GM18861 (cell line): Measurements from ENCODE around the gene SDHA.

ENCODE experiments used
- ATAC-seq: cut with Tn5 transposase; IDR thresholded peaks from one replicate; pipeline ENCODE4 v1.9.1; 2021; ENCODE audit not compliant: unreplicated experiment

SDHA gene

DNA sequence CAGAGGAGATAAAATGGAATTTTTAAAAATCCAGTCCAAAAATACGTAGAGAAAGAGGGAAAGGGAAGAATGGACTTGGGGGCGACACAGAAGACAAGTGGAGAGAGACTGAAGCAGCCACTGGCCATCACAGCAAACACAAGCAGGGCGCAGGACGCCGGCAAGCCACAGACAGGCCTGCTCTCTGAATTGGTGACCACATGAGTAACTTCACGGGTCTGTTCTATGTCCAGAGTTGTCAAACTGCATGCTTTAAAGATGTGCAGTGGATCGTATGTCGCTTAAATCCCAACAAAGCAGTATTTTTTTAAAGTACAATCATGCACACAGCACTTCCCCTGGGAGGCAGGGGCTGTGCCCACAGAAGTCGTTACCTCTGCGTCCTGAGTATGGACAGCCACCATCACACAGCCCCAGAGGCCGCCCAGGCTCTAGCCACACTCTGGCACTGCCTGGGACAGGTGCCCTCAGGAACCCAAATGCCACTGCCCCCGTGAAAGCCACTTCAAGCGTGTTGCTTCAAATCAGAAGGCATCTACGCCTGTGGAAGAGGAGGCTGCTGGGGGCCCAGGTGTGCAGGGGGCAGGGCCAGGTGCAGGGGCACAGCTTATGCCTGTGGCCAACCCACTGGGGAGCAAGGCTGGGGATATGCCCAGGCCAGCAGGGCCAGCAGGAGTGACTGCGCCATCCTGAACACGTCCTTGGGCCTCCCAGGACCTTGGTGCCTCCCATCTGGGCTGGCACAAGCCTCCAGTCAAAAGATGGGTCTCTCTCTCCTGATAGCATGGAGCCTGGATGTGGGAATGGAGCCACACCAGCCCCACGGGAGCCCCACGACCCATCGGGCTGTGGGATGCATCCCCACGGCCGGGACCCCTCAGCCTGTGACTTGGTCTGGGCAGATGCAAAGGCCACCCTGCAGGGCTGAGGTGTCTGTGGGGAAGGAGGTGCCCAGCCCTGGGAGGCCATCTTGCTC, 32.7 kb upstream of the SDHA start:
- ATAC-seq: no peak

DNA sequence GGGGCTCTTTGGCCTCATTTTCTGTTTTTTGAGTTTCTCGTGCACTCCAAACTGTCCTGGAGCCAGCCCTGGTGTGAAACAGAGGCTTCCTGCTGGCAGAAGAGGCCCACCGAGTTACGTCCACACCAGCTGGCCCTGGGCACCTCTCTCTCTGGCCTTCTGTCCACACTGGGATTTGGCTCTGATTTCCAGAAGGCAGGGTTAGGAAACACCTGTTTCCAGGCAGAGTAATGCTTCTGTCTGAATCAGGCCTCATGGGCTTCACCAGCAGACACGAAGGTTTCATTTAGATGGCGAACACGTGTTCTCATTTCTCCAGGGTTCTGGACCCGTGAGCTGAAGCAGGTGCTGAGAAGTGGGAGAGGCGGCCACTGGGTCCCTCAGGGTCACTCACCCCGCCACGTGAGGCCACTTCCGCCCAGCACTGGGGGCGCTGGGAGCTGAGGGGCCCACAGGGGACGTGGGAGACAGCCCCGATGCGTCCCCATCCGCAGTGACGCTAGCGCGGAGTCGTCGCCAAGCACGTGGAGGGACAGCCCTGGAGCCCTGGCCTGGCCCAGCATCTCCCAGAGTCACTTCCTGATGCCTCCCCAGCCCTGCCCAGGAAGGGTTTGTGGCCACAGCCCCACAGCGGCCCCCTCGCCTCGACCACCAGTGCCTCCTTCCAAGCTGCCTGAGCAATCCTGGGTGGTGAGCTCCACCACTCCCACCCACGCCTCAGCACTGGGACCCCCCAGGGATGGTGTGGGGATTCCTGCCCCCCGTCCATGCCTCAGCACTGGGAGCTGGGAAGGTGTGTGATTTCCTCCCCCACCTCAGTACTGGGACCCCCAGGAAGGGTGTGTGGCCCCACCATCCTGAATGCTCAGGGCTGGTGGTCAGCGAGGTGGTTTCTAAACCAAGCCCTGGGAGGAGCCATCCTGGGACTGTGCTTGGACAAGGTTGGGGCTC, 31.8 kb upstream of the SDHA start:
- no peak for ATAC-seq

DNA sequence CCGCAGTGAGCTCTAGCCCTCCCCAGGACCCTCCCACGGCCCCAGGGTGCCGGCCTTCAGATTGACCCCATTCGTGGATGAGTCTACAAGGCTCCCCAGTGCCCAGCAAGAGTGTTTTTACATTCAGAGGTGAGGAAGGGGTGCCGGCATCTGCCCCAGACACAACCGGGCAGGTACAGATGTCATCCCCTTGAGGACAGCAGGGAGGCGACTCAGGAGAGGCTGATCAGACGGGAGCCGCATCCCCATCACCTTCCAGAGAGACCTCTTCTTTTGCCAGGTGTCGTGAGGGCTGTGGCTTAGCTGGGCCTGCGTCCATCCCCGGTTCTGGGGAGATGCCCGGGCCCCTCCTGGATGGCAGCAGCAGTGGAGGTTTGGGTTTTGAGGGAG, 31.1 kb upstream of the SDHA start:
- no peak for ATAC-seq

DNA sequence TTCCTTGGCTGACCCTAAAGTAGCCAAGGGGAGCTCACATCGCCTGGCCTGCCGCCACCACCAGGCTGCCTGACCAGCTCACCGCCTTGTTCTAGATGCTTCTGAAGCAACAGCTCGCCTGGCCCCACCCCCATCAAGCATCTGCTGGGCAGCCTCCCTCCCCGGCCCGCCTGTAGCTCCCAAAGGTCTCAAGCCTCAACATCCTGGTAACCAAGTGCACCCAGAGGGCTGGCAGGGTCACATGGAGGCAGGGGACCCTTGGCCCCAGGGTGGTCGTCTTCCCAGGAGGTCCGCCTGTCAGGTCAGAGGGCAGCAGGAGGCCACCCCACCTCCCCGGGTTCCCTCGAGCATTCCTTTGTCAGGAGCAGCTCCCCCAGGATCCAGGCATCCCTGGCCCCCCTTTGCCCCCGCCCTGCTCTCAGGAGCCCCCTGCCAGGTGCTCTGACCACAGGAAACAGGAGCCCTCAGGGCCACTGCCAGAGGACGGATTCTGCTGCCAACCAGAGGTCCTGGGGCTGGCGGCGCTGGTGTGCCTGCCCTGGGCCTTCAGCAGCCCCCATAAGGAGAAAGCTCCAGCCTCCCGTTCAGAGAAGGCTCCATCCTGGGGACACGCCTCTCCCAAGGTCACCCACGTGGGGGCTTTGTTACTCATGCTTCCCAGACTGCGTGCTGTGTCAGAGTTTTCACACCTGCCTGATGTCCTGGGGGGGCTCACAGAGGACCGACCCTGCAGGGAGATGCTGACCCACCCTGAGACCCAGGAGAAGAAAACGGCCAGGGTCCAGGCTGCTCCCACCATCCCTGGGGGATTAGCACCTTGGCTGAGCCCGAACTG, 30.3 kb upstream of the SDHA start:
- no peak for ATAC-seq

DNA sequence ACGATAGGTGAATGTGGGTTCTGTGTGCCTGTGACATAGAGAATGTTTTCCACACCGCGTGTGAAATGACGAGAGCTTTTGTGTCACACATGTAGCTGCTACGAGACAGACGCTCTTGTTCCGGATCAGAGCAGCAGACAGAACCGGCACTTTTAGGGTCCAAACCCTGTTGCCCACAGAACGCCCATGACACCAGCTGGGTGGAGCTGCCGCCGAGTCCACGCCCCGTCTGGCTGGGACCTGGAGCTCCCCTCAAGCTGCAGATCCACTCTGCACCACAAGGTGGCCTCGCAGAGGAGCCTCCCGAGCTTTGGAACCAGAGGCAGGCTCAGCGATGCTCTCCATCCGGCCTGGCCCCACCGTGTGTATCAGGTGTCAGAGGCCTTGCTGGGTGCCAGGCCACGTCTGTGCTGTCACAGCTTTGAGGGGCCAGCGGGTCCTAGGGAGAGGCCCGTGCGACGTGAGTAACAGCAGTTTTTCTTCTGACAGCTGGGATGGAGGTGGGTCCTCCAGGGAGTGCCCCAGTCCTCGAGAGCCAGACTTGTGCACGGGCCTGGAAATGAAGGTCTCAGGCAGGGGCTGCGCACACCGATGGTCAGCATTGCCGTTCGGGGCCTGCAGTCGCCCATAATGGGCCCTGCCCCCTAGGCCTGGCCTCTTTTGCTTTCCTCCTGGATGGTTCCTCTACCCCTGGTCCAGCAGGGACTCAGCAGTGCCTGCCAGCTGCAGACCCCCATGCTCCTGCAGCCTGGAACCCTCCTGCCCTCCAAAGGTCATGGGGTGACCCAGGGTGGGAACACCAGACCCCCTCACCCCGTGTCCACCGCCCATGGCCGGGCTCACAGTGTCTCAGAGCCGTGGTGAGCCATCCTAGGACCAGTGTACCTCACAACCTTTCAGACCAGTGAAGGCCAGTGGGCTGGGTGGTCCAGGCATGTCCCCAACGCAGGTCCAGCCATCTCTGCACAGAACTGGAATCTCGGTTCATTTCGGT, 29.3 kb upstream of the SDHA start:
- peak; percentile 89 for ATAC-seq

DNA sequence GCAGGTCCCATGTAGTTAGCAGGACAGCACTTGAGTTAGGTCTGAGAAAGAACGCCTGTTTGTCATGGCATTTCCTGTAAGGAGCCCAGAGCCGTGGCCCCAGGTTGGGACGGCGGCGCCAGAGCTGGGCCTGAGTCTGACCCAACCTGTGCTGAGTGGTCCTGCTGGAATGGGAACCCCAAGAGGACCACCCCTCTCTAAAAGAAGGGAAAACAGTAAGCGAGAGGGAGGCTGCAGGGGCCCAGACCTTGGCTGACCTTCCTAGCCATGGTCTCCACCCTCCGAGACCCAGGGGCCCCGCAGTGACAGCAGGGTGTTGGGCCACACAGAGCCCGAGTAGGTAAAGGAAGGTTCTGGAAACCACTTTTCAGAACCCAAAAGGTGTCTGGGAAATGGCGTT, 28.6 kb upstream of the SDHA start:
- ATAC-seq: no peak

DNA sequence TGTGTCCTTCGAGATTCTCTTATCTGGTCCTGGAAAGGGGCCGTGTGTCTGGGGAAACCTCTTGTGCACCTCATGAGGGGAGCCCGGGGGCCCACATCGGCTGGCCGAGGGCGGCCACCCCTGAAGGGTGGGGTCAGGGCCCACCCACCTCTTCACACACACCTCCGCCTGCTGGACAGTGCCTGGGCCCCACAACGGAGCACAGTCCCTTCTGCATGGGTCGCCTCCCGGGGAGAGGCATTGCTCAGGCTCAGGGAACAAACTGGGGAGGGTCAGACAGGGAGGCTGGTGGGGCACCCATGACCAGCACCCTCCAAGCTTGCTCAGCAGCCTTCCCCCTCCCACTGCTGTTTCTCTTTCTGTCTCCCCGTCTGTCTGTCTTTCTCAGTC, 28.1 kb upstream of the SDHA start:
- no peak for ATAC-seq

DNA sequence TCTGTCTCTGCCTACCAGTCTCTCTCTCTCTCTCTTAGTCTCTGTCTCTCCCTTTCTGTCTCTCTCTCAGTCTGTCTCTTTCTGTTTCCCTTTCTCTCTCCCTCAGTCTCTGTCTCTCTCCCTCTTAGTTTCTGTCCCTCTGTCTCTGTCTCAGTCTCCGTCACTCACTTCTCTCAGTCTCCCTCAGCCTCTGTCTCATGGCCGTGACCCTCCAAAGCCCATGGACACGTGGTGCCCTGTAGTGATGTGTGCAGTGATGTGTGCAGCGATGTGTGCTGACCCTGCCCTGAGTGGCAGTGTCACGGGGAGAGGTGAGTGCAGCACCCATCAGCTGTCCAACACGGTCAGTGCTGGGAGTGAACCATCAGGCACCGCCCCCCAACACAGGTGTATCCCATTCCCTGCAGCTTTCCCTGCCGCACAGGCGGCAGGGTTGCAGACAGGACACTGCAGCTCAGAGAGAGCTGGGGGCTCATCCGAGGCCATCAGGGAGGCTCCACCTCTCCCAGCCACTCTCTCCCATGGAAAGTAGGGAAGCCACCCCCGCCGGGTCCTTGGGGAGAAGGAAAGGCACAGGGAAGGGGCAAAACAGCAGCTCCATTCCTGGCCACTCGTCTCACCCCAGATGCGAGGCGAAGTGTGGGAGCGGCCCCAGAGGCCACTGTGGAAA, 27.6 kb upstream of the SDHA start:
- no peak for ATAC-seq

DNA sequence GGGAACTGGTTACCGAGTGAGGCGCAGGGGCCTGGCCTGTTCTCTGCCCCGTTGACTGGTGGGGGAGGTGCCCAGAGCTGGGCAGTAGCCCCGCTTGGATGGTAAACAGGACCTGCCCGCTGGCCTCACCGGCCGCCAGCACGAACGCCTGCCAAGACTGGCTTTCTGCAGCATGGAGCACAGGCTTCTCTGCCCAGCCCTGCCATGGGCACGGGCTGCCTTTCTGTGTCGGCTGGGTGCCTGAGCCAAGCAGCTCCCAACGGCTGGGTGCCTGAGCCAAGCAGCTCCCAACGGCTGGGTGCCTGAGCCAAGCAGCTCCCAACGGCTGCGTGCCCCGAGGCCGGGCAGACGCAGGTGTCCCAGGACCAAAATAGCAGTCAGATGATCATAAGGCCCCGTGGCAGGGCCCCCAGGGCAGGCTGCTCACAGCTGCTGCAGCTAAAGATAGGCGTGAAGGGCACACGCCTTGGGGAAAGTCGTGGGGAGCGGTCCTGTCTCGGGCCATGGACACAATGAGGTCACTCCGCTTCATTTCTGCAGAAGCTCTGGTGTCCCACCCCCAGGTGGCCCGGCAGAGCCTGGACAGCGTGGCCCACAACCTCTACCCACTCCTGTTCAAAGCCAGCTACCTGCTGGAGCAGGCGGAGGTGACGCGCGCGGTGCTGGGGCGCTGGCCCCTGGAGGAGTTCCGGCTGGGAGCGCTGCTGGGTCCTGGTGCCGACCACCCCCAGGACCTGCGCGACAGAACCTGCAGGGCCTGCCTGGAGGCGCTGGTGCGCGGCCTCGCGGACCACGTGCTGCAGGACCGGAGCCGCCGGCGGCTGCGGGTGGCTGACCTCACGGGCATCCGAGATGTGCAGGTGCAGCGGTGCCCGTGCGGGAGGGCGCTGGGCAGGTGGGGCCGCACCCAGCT, 26.8 kb upstream of the SDHA start, which contains the start of gene LRRC14B:
TSS of gene LRRC14B (plus strand) at position 460 of the 913 bp plus-strand sequence. CDS start at position 504, 44 bp downstream.
- no peak for ATAC-seq

DNA sequence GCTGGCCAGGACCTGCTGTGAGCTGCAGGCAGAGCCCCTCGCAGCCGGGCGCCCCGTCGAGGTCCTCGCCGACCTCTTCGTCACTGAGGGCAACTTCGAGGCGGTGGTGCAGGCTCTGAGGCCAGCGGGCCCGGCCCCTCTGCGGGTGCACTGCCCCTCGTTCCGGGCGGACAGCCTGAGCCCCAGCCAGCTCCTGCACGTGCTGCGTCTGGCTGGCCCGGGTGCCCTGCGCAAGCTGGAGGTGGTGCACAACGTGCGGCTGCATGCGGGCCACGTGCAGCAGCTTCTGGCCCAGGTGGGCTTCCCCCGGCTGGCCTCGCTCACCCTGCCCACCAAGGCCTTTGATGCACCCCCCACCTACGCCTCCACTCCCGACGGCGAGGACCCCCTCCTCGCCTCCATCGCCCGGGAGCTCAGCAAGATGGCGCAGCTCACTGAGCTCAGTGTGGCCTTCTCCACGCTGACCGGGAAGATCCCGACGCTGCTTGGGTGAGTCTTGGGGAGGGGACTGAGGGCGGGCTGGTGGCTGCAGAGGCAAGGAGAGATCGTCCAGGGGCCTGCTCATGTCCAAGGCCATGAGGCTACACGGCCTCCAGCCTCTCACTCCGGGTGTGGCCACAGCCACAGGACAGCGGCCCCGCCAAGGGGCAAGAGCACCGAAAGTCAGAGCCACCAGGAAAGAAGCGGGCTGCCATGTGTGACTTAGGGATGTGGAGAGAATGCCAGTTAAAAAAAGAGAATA, 26.0 kb upstream of the SDHA start:
- no peak for ATAC-seq

DNA sequence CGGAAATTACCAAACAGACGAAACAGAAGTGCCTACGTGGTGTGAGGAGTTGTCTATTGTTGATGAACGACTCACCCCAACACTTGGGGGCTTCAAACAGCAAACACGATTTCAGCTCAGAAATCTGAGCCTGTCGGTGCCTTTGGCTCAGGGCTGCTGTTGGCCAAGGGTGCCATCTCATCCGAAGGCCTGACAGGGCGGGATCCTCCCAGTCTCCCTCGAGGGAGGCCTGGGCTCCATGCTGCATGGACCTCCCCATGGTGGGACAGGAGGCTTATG, 25.5 kb upstream of the SDHA start:
- no peak for ATAC-seq

DNA sequence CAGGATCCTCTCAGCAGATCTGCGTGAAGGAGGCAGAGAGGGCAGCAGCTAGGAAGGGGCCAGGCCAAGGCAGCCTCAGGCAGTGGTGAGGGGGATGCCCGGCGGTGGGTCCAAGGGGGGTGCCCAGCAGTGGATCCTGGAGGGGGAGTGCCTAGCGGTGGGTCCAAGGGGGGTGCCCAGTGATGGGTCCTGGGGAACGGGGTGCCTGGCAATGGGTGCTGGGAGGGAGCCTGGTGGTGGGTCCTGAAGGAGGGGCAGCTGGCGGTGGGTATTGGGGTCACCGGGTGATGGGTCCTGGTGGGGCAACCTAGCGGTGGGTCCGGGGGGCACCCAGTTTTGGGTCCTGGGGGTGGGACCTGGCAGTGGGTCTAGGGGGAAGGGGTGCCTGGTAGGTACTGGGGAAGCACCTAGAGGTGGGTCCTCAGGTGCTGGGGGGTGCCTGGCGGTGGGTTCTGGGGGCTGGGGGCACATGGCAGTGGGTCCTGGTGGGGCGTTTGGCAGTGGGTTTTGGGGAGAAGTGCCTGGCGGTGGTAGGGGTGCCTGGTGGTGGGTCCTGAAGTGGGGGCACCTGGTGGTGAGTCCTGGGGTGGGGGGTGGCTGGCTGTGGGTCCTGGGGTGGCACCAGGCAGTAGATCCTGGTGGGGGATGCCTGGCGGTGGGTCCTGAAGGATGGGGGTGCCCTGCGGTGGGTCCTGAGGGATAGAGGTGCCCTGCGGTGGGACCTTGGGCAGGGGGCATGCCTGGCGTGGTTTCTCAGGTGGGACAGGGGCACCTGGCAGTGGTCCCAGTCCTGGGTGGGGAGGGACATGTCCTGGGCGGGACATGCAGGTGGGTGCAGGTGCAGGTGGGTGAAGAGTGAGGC, 24.9 kb upstream of the SDHA start:
- ATAC-seq: no peak

DNA sequence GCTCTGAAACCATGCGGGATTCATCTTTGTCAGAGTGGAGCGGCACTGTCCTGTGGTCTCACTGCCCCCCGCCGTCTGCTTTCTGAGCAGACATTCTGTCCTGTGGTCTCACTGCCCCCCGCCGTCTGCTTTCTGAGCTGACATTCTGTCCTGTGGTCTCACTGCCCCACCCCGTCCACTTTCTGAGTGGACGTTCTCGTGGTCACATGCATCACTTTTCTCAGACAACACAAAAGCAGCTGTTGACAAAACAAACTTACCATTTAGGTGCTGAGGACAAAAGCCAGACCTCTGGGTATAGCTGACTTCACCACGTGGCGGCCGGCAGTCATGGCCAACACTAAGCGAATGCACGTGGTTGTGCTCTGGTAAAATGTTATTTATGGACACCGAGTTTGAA, 24.0 kb upstream of the SDHA start:
- ATAC-seq: no peak

DNA sequence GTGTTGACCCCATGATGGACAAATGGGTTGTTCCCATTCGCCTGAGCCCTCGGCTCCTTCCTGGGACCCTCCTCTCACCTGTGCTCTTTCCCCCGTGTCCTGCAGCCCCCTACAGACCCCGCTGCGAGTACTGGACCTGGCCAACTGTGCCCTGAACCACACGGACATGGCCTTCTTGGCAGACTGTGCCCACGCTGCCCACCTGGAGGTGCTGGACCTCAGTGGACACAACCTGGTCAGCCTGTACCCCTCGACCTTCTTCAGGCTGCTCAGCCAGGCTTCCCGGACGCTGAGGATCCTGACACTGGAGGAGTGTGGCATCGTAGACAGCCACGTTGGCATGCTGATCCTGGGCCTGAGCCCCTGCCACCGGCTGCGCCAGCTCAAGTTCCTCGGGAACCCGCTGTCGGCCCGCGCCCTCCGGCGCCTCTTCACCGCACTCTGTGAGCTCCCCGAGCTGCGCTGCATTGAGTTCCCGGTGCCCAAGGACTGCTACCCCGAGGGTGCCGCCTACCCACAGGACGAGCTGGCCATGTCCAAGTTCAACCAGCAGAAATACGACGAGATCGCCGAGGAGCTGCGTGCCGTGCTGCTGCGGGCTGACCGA, 23.4 kb upstream of the SDHA start:
- no peak for ATAC-seq

DNA sequence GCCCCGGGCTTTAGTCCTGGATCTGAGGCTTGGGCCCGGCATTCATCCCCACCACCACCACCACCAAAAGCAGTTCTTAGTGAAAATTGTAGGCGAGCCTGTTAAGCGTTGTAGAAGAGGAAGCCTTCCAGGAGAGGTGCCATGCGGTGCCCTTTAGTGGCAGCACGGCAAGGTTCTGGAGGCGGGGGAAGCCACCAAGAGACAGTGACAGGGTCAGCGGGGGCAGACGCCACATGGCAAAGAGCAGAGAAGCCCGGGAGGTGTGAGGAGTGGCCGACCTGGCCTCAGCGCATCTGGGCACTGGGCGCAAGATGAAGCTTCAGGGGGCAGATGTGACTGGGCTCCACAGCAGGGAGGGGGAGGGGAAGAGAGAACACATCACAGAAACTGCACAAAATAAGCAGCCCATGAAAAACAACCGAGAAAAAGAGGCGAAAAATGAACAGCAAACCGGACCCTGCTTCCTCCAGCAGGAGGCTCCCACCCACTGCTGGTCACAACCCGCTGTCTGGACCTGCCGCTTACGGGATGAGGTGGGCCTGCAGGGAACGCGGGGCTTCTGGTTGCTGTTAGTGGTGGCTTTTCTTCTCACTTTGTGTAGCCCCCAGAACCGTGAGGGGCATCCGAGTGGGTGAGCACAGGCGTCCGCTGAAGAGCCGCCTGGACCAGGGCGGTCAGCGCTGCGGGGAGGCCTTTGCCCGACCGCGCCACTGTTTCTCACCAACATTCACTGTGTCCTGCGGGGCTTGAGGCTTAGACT, 22.5 kb upstream of the SDHA start:
- no peak for ATAC-seq
